Loucy (cell line): ENCODE data around the gene ETS1.

Experiments
- H2AFZ ChIP-seq: fragments of 200-600 bp; sonication (generic); 2 replicates; pipeline ENCODE4 v1.6.0; 2016; ENCODE audit warnings: antibody characterized with exemption, mild to moderate bottlenecking, low read length, moderate library complexity
- H3F3A ChIP-seq: fragments of 200-600 bp; 2 replicates; pipeline ENCODE4 v1.6.0; 2016; ENCODE audit warnings: antibody characterized with exemption, low read depth, mild to moderate bottlenecking
- H3K27me3 ChIP-seq: fragments of 200-600 bp; sonication (generic); 2 replicates; pipeline ENCODE4 v1.6.1; 2014; ENCODE audit warnings: low read length, mild to moderate bottlenecking; ENCODE audit not compliant: insufficient read depth, poor library complexity, severe bottlenecking
- H3K36me3 ChIP-seq: fragments of 200-600 bp; sonication (generic); 2 replicates; pipeline ENCODE4 v1.6.1; 2016; ENCODE audit warnings: low read length; ENCODE audit not compliant: insufficient read depth
- H3K4me1 ChIP-seq: fragments of 200-600 bp; sonication (generic); 2 replicates; pipeline ENCODE4 v1.5.1; 2014; ENCODE audit warnings: low read length, mild to moderate bottlenecking; ENCODE audit not compliant: insufficient read depth, poor library complexity, severe bottlenecking
- H3K4me2 ChIP-seq: fragments of 200-600 bp; sonication (generic); 2 replicates; pipeline ENCODE4 v1.6.0; 2014; ENCODE audit warnings: antibody characterized with exemption, low read length, low read depth, mild to moderate bottlenecking; ENCODE audit not compliant: poor library complexity, severe bottlenecking
- H3K4me3 ChIP-seq: fragments of 200-600 bp; sonication (generic); 2 replicates; pipeline ENCODE4 v1.5.1; 2014; ENCODE audit warnings: low read length, mild to moderate bottlenecking, mixed read lengths; ENCODE audit not compliant: poor library complexity, severe bottlenecking
- H3K79me2 ChIP-seq: fragments of 200-600 bp; sonication (generic); 2 replicates; pipeline ENCODE4 v1.6.1; 2014; ENCODE audit warnings: low read length; ENCODE audit not compliant: insufficient read depth
- H3K9ac ChIP-seq: fragments of 200-600 bp; sonication (generic); 2 replicates; pipeline ENCODE4 v1.6.0; 2014; ENCODE audit warnings: mild to moderate bottlenecking, low read depth, low read length, moderate library complexity; ENCODE audit not compliant: poor library complexity, severe bottlenecking
- H3K9me2 ChIP-seq: fragments of 200-600 bp; sonication (generic); replicated peaks from 2 replicates; pipeline ENCODE4 v1.6.1; 2016; ENCODE audit warnings: low read depth, low read length, mixed read lengths
- H3K9me3 ChIP-seq: fragments of 200-600 bp; sonication (generic); 2 replicates; pipeline ENCODE4 v1.6.1; 2014; ENCODE audit warnings: mild to moderate bottlenecking, antibody characterized with exemption, low read length, low read depth; ENCODE audit not compliant: insufficient read depth
- H4K20me1 ChIP-seq: fragments of 200-600 bp; sonication (generic); 2 replicates; pipeline ENCODE4 v1.6.0; 2014; ENCODE audit warnings: antibody characterized with exemption, low read length, mild to moderate bottlenecking; ENCODE audit not compliant: insufficient read depth, poor library complexity, severe bottlenecking
- EZH2phosphoT487 ChIP-seq: fragments of 200-600 bp; IDR thresholded peaks from 2 replicates; pipeline ENCODE4 v1.6.1; 2018; ENCODE audit warnings: antibody characterized with exemption, mild to moderate bottlenecking, moderate library complexity, borderline replicate concordance
- TF ChIP-seq, protein P1 (sequence below): fragments of 200-600 bp; sonication (generic); conservative IDR thresholded peaks from 2 replicates; pipeline ENCODE4 v1.5.1; 2014; ENCODE audit warnings: mild to moderate bottlenecking, antibody characterized with exemption, low read length

The ETS1 gene

DNA sequence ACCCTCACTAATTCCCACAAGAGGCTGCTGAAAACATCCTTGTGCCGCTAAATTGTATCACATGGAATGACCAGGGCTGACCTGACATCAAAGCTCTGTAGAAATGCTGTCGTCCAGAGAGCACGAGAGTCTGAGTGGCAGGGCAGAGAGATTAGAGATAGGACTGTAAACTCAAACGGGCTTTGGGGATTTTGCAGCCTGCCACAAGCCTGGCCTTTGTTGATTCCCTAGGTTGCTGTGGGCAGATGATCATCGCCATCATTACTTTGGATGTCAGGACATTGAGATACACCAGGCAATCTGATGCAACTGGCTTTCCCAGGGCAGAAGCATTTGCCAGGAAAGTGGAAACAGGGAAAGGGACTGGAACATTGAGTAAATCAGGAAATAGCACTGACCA, 131.6 kb downstream of the ETS1 start:
- H3K9me2 ChIP-seq: no peaks in the 10 kb centered on the region
- H2AFZ ChIP-seq: no peak overlapping the region
- no peaks in the 10 kb centered on the region for H3K4me1 ChIP-seq
- H4K20me1 ChIP-seq: no peaks in the 10 kb centered on the region
- no peak for TF ChIP-seq EZH2phosphoT487
- TF ChIP-seq, protein P1, sequence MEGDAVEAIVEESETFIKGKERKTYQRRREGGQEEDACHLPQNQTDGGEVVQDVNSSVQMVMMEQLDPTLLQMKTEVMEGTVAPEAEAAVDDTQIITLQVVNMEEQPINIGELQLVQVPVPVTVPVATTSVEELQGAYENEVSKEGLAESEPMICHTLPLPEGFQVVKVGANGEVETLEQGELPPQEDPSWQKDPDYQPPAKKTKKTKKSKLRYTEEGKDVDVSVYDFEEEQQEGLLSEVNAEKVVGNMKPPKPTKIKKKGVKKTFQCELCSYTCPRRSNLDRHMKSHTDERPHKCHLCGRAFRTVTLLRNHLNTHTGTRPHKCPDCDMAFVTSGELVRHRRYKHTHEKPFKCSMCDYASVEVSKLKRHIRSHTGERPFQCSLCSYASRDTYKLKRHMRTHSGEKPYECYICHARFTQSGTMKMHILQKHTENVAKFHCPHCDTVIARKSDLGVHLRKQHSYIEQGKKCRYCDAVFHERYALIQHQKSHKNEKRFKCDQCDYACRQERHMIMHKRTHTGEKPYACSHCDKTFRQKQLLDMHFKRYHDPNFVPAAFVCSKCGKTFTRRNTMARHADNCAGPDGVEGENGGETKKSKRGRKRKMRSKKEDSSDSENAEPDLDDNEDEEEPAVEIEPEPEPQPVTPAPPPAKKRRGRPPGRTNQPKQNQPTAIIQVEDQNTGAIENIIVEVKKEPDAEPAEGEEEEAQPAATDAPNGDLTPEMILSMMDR: no peak
- no peaks in the 10 kb centered on the region for H3K27me3 ChIP-seq
- H3K4me2 ChIP-seq: no peak overlapping the region
- no peaks in the 10 kb centered on the region for H3F3A ChIP-seq
- no peak overlapping the region for H3K4me3 ChIP-seq
- H3K9me3 ChIP-seq: no peaks in the 10 kb centered on the region
- no peaks in the 10 kb centered on the region for H3K79me2 ChIP-seq
- peaks cover 57% of the 10 kb centered on the region for H3K36me3 ChIP-seq
- no peak overlapping the region for H3K9ac ChIP-seq

DNA sequence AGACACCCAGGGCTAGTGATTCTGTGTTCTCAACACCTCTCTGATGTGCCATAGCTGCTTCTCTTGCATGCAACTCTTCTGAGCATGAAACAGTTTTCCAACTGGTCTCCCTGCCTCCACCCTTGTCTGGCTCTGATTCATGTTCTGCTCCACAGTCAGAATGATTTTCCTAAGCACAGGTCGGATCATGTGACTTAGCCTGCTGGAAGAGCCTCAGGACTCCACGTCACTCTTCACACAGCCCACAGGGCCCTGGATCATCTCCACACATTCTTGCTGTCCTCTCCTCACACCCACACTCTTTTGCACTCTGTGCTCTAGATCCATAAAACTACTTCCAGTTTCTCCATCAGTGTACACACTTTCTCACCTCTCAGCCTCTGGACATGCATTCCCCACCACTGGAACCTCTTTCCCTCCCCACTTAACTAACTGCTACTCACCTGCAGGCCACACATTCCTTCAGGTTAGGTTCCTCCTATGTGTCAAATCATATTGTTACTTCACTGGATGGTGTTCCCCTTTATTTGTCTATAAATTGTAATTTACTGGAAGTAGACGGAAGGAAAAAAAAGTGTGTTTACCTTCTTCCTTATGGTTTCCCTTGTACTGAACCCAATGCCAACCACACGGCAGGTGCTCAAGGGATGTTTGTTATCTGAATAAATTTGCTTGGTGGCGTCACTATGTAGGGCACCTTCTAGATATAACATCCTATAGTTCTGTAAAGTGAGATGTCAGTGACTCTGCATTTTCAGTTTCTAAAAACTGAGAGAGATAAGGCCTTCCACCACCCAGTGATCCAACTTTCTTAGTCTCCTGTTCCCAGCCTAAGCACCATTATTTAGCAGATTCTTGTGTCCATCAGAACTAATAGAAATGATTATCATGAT, 133.7 kb downstream of the ETS1 start:
- no peak overlapping the region for H3K4me2 ChIP-seq
- H3K79me2 ChIP-seq: no peaks in the 10 kb centered on the region
- no peak overlapping the region for H3K4me3 ChIP-seq
- H3K36me3 ChIP-seq: peaks cover 39% of the 10 kb centered on the region
- peaks cover 9% of the 10 kb centered on the region for H3K4me1 ChIP-seq
- no peaks in the 10 kb centered on the region for H4K20me1 ChIP-seq
- no peaks in the 10 kb centered on the region for H3K27me3 ChIP-seq
- no peaks in the 10 kb centered on the region for H3K9me2 ChIP-seq
- H3K9ac ChIP-seq: no peak overlapping the region
- H2AFZ ChIP-seq: no peak overlapping the region
- H3F3A ChIP-seq: no peaks in the 10 kb centered on the region
- no peak for TF ChIP-seq EZH2phosphoT487
- TF ChIP-seq, protein P1: no peak
- H3K9me3 ChIP-seq: no peaks in the 10 kb centered on the region

DNA sequence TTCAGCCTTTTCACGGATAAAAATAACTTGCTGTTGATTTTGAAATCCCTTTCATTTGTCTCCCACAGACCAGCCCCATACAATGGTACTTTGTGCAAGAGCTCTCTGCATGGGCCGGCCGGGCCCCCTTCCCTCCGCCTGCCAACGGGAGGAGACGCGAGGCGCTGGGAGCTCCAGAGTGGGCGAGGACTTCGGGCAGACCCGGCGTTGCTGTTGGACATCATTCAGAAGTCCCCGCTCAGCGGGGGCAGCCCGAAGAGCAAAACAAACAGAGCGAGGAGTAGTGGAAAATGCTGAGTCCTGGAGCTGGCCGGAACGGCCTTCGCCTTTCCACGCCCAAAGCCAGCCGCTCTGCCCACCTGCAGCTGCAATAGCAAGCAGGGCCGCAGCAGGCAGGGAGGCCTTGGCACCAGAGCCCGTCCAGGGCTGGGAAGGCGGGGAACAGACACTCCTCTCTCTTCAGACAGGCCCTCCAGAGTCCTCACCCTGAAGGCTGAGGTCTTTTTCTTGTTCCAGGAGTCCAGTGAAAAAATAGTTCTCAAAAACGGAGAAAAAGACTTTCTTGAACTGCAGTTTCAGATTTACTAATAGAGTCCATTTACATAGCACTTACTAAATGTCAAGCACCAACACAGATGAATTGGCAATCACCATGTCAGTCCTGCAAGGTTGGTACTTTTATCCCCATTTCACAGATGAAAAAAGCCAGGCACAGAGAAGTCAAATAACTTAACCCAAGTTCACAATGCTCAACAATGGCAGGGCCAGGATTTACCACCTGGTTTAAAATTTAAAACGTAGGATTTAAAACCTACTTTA, 135.5 kb downstream of the ETS1 start:
- no peak overlapping the region for H3K4me3 ChIP-seq

More for the DNA sequence above, 135.5 kb downstream of the ETS1 start:
- Histone ChIP-seq H3K4me1 (peaks cover 9% of the 10 kb centered on the region), H3K4me2 (no peak overlapping the region), H3K79me2 (no peaks in the 10 kb centered on the region), H2AFZ (no peak overlapping the region), H3F3A (no peaks in the 10 kb centered on the region), H3K9me3 (peaks cover 8% of the 10 kb centered on the region; the same call in 1 of the 2 replicates), H3K36me3 (peaks cover 21% of the 10 kb centered on the region), H3K27me3 (no peaks in the 10 kb centered on the region), H3K9me2 (no peaks in the 10 kb centered on the region), H4K20me1 (no peaks in the 10 kb centered on the region), H3K9ac (no peak overlapping the region)
- no peak for TF ChIP-seq EZH2phosphoT487
